SK-N-SH treated with all-trans-retinoic acid at 6 μM for 48 hours (cell line): ENCODE results near the gene POLG2.

Experiments used
- BACH2 ChIP-seq: fragments of 250-450 bp; sonication (Bioruptor Pico); IDR thresholded peaks from 2 replicates; pipeline ENCODE4 v1.9.0; 2021; ENCODE audit warnings: mild to moderate bottlenecking, borderline replicate concordance
- ESRRG ChIP-seq: fragments of 250-450 bp; sonication (Bioruptor Pico); IDR thresholded peaks from 2 replicates; pipeline ENCODE4 v1.6.1; 2021; ENCODE audit warnings: mild to moderate bottlenecking
- PPARA ChIP-seq: fragments of 250-450 bp; sonication (Bioruptor Pico); IDR thresholded peaks from 2 replicates; pipeline ENCODE4 v1.5.0; 2020; ENCODE audit warnings: mild to moderate bottlenecking, borderline replicate concordance
- RARB ChIP-seq: fragments of 250-450 bp; sonication (Bioruptor Pico); IDR thresholded peaks from 2 replicates; pipeline ENCODE4 v1.8.0; 2021; ENCODE audit warnings: mild to moderate bottlenecking, moderate library complexity
- TCF4 ChIP-seq: fragments of 250-450 bp; sonication (Bioruptor Pico); IDR thresholded peaks from 2 replicates; pipeline ENCODE4 v1.8.0; 2021; ENCODE audit warnings: mild to moderate bottlenecking, moderate library complexity, borderline replicate concordance
- TOX ChIP-seq: fragments of 250-450 bp; sonication (Bioruptor Pico); IDR thresholded peaks from 2 replicates; pipeline ENCODE4 v1.8.0; 2021; ENCODE audit warnings: mild to moderate bottlenecking, moderate library complexity, borderline replicate concordance
- ZFP30 ChIP-seq: fragments of 450-650 bp; formaldehyde crosslinking; IDR thresholded peaks from 2 replicates; pipeline ENCODE4 v1.5.0; 2022; ENCODE audit warnings: mild to moderate bottlenecking, moderate library complexity
- ZNF8 ChIP-seq: fragments of 450-650 bp; formaldehyde crosslinking; IDR thresholded peaks from 2 replicates; pipeline ENCODE4 v1.5.0; 2020; ENCODE audit warnings: mild to moderate bottlenecking, moderate library complexity
- TF ChIP-seq, protein P1 (sequence below): fragments of 250-450 bp; sonication (Bioruptor Pico); IDR thresholded peaks from 2 replicates; pipeline ENCODE4 v1.8.0; 2021; ENCODE audit warnings: low read depth, mild to moderate bottlenecking, moderate library complexity, borderline replicate concordance
- TF ChIP-seq, protein P2 (sequence below): fragments of 250-450 bp; sonication (Bioruptor Pico); IDR thresholded peaks from 2 replicates; pipeline ENCODE4 v1.5.0; 2020; ENCODE audit warnings: mild to moderate bottlenecking, moderate library complexity

DNA sequence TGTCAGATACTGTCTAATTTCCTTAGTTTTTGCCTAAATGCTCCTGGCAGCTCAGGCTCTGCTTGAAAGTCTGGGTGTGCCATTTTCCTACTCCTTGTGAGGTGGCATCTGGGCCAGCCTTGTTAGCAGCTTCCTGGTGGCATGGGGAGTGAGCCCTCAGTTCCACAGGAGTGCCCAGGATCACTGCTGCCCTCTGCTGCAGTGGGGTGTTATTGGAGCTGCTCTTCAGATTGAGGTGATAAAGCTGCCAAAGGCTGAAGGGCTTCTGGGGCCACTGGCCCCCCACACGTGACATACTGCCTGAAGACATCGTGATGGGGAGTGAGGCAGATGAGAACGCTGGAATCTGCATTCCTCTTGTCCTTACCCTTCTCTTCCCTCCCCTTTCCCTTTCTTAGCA lies 37.3 kb upstream of the POLG2 start:
- TF ChIP-seq BACH2 (CRISPR knock-in tag): no peak
- no peak for TF ChIP-seq ZNF8
- TF ChIP-seq ZFP30: no peak
- no peak for TF ChIP-seq PPARA
- TF ChIP-seq ESRRG (CRISPR knock-in tag): no peak
- TF ChIP-seq, protein P1, sequence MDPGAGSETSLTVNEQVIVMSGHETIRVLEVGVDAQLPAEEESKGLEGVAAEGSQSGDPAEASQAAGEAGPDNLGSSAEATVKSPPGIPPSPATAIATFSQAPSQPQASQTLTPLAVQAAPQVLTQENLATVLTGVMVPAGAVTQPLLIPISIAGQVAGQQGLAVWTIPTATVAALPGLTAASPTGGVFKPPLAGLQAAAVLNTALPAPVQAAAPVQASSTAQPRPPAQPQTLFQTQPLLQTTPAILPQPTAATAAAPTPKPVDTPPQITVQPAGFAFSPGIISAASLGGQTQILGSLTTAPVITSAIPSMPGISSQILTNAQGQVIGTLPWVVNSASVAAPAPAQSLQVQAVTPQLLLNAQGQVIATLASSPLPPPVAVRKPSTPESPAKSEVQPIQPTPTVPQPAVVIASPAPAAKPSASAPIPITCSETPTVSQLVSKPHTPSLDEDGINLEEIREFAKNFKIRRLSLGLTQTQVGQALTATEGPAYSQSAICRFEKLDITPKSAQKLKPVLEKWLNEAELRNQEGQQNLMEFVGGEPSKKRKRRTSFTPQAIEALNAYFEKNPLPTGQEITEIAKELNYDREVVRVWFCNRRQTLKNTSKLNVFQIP (CRISPR knock-in tag): no peak
- TF ChIP-seq TOX (CRISPR knock-in tag): no peak
- TF ChIP-seq RARB (CRISPR knock-in tag): no peak
- TF ChIP-seq, protein P2, sequence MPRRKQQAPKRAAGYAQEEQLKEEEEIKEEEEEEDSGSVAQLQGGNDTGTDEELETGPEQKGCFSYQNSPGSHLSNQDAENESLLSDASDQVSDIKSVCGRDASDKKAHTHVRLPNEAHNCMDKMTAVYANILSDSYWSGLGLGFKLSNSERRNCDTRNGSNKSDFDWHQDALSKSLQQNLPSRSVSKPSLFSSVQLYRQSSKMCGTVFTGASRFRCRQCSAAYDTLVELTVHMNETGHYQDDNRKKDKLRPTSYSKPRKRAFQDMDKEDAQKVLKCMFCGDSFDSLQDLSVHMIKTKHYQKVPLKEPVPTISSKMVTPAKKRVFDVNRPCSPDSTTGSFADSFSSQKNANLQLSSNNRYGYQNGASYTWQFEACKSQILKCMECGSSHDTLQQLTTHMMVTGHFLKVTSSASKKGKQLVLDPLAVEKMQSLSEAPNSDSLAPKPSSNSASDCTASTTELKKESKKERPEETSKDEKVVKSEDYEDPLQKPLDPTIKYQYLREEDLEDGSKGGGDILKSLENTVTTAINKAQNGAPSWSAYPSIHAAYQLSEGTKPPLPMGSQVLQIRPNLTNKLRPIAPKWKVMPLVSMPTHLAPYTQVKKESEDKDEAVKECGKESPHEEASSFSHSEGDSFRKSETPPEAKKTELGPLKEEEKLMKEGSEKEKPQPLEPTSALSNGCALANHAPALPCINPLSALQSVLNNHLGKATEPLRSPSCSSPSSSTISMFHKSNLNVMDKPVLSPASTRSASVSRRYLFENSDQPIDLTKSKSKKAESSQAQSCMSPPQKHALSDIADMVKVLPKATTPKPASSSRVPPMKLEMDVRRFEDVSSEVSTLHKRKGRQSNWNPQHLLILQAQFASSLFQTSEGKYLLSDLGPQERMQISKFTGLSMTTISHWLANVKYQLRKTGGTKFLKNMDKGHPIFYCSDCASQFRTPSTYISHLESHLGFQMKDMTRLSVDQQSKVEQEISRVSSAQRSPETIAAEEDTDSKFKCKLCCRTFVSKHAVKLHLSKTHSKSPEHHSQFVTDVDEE: no peak
- TF ChIP-seq TCF4 (CRISPR knock-in tag): no peak
